Measurements from ENCODE around the gene EIPR1.

The EIPR1 gene

DNA sequence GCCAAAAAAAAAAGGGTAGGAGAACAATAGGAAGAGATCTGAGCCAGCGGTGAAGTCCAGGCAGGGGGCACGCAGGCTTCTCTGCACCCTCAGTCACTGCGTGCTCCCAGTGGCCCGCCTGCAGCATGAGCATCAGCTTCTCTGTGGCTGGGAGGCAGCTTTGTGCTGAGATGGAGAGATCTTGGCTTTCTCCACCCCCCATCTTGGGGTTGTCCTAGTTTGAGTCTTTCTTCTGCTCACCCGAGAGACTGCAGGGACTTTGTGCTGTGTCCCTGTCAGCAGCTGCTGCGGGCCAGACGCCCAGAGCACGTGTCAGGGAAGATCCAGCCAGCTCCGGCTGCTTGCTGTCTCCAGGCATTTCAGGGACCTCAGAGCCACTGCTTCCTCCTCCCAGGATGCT lies 22.2 kb upstream of the EIPR1 start:
- DNase-seq = no peak
- Histone ChIP-seq H3K4ac (ENCODE audit: low read depth in 1 of 2, low read length in 2 of 2) (no peak overlapping the region), H2AK5ac (ENCODE audit: low read length, severe bottlenecking) (no peak overlapping the region), H2BK5ac (ENCODE audit: low read depth, low read length, poor library complexity, severe bottlenecking) (no peak overlapping the region), H2AFZ (ENCODE audit: low read depth, low read length) (no peak overlapping the region), H3K79me1 (replicated peaks; ENCODE audit: low read length, poor library complexity, severe bottlenecking) (peaks cover 40% of the 10 kb centered on the region), H2BK120ac (ENCODE audit: low read depth, low read length) (no peak overlapping the region), H3K14ac (ENCODE audit: low read length in 2 of 2) (no peak overlapping the region), H3K18ac (ENCODE audit: low read depth in 1 of 2, low read length in 2 of 2) (no peak overlapping the region), H3K27ac (ENCODE audit: low read length, poor library complexity, severe bottlenecking) (no peak overlapping the region), H3K27me3 (ENCODE audit: control insufficient read depth in 1 of 2, insufficient read depth in 1 of 2, low read length in 2 of 2) (no peaks in the 10 kb centered on the region), H2BK12ac (ENCODE audit: low read length in 2 of 2) (no peak overlapping the region), H3K4me3 (ENCODE audit: insufficient read depth in 1 of 2, low read depth in 1 of 2, low read length in 2 of 2) (no peak overlapping the region), H3K4me1 (ENCODE audit: control insufficient read depth, insufficient read depth, low read depth, low read length) (no peaks in the 10 kb centered on the region), H3K36me3 (ENCODE audit: control insufficient read depth in 1 of 2, insufficient read depth in 2 of 2, low read depth in 1 of 2, low read length in 2 of 2) (peaks cover 37 to 80% of the 10 kb centered on the region in 2 experiments), H3K9ac (ENCODE audit: low read length) (peak overlapping the region; percentile 26), H3K9me3 (ENCODE audit: control insufficient read depth, low read length) (peaks cover 31% of the 10 kb centered on the region), H3K23ac (ENCODE audit: low read length in 2 of 2) (no peak overlapping the region), H4K91ac (ENCODE audit: low read length) (no peak overlapping the region), H2BK15ac (ENCODE audit: low read depth, poor library complexity, severe bottlenecking) (no peak overlapping the region), H4K8ac (ENCODE audit: low read length) (no peak overlapping the region), H3K4me2 (ENCODE audit: low read length, poor library complexity, severe bottlenecking) (no peak overlapping the region)
- 90% methylated on average over 9 of the region's 9 CpGs for WGBS

DNA sequence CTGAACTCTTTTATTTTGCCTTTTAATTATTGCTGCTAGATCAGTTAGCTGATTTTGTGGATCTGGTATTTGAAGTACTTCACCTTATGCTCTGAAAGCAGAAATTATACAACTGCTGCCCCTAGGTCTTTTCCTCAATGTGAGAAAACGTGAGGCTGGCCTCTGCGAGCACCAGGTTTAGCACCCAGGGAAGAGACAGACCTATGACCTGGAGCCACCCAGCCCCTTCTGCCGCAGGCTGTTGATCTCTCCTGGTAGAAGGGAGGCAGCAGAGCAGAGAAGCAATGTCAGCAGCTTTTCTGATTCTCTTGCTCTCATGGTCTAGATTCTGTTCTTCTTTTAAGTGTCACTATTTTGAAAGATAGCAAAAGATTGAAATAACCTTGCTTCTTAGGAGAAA lies 21.8 kb upstream of the EIPR1 start:
- no peak overlapping the region for H2BK5ac ChIP-seq (ENCODE audit: low read depth, low read length, poor library complexity, severe bottlenecking)
- H3K79me1 ChIP-seq (replicated peaks; ENCODE audit: low read length, poor library complexity, severe bottlenecking) = peaks cover 36% of the 10 kb centered on the region
- 94% methylated on average over 3 of the region's 3 CpGs for WGBS
- H2BK12ac ChIP-seq (ENCODE audit: low read length in 2 of 2) = no peak overlapping the region
- no peak overlapping the region for H2AK5ac ChIP-seq (ENCODE audit: low read length, severe bottlenecking)
- peaks cover 38 to 81% of the 10 kb centered on the region in 2 experiments for H3K36me3 ChIP-seq (ENCODE audit: control insufficient read depth in 1 of 2, insufficient read depth in 2 of 2, low read depth in 1 of 2, low read length in 2 of 2)
- DNase-seq = no peak
- no peak overlapping the region for H2AFZ ChIP-seq (ENCODE audit: low read depth, low read length)
- H3K23ac ChIP-seq (ENCODE audit: low read length in 2 of 2) = no peak overlapping the region
- no peak overlapping the region for H3K4me3 ChIP-seq (ENCODE audit: insufficient read depth in 1 of 2, low read depth in 1 of 2, low read length in 2 of 2)
- H3K9me3 ChIP-seq (ENCODE audit: control insufficient read depth, low read length) = peaks cover 34% of the 10 kb centered on the region
- no peak overlapping the region for H3K18ac ChIP-seq (ENCODE audit: low read depth in 1 of 2, low read length in 2 of 2)
- no peak overlapping the region for H2BK120ac ChIP-seq (ENCODE audit: low read depth, low read length)
- H3K14ac ChIP-seq (ENCODE audit: low read length in 2 of 2) = no peak overlapping the region
- H3K4ac ChIP-seq (ENCODE audit: low read depth in 1 of 2, low read length in 2 of 2) = no peak overlapping the region
- no peak overlapping the region for H3K4me2 ChIP-seq (ENCODE audit: low read length, poor library complexity, severe bottlenecking)
- no peak overlapping the region for H2BK15ac ChIP-seq (ENCODE audit: low read depth, poor library complexity, severe bottlenecking)
- no peak overlapping the region for H3K9ac ChIP-seq (ENCODE audit: low read length)
- no peaks in the 10 kb centered on the region for H3K4me1 ChIP-seq (ENCODE audit: control insufficient read depth, insufficient read depth, low read depth, low read length)
- H3K27ac ChIP-seq (ENCODE audit: low read length, poor library complexity, severe bottlenecking) = no peak overlapping the region
- no peaks in the 10 kb centered on the region for H3K27me3 ChIP-seq (ENCODE audit: control insufficient read depth in 1 of 2, insufficient read depth in 1 of 2, low read length in 2 of 2)
- no peak overlapping the region for H4K8ac ChIP-seq (ENCODE audit: low read length)
- H4K91ac ChIP-seq (ENCODE audit: low read length) = no peak overlapping the region

DNA sequence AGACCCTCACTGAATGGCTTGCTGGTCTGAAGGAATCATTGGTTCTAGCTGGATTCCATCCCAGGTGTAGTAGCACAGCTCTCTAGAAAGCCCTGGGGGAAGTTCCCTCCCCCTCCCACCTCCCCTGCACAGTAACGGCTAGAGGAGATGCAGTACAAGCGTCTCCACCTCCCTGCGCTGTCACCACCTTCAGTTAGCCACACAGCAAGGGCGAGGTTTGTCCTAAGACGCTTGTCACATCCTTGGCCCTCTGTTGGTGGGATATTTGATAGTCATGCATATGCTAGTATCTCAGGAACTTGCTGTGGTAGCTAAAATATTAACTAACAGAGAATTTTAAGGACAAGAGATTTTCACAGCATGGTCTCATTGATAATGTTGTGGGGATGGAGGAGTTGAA lies 21.2 kb upstream of the EIPR1 start:
- Histone ChIP-seq H3K79me1 (replicated peaks; ENCODE audit: low read length, poor library complexity, severe bottlenecking) (peaks cover 36% of the 10 kb centered on the region), H3K14ac (ENCODE audit: low read length in 2 of 2) (no peak overlapping the region), H3K18ac (ENCODE audit: low read depth in 1 of 2, low read length in 2 of 2) (no peak overlapping the region), H2BK15ac (ENCODE audit: low read depth, poor library complexity, severe bottlenecking) (no peak overlapping the region), H2BK120ac (ENCODE audit: low read depth, low read length) (no peak overlapping the region), H2BK12ac (ENCODE audit: low read length in 2 of 2) (no peak overlapping the region), H3K9me3 (ENCODE audit: control insufficient read depth, low read length) (peaks cover 36% of the 10 kb centered on the region), H2AK5ac (ENCODE audit: low read length, severe bottlenecking) (no peak overlapping the region), H4K8ac (ENCODE audit: low read length) (no peak overlapping the region), H3K27me3 (ENCODE audit: control insufficient read depth in 1 of 2, insufficient read depth in 1 of 2, low read length in 2 of 2) (no peaks in the 10 kb centered on the region), H3K36me3 (ENCODE audit: control insufficient read depth in 1 of 2, insufficient read depth in 2 of 2, low read depth in 1 of 2, low read length in 2 of 2) (peaks cover 40 to 80% of the 10 kb centered on the region in 2 experiments), H3K4me2 (ENCODE audit: low read length, poor library complexity, severe bottlenecking) (no peak overlapping the region), H2AFZ (ENCODE audit: low read depth, low read length) (no peak overlapping the region), H4K91ac (ENCODE audit: low read length) (no peak overlapping the region), H3K4ac (ENCODE audit: low read depth in 1 of 2, low read length in 2 of 2) (no peak overlapping the region), H3K4me3 (ENCODE audit: insufficient read depth in 1 of 2, low read depth in 1 of 2, low read length in 2 of 2) (no peak overlapping the region), H3K23ac (ENCODE audit: low read length in 2 of 2) (no peak overlapping the region), H2BK5ac (ENCODE audit: low read depth, low read length, poor library complexity, severe bottlenecking) (no peak overlapping the region), H3K27ac (ENCODE audit: low read length, poor library complexity, severe bottlenecking) (no peak overlapping the region), H3K9ac (ENCODE audit: low read length) (no peak overlapping the region), H3K4me1 (ENCODE audit: control insufficient read depth, insufficient read depth, low read depth, low read length) (no peaks in the 10 kb centered on the region)
- DNase-seq = no peak
- 88% methylated on average over 5 of the region's 5 CpGs for WGBS

DNA sequence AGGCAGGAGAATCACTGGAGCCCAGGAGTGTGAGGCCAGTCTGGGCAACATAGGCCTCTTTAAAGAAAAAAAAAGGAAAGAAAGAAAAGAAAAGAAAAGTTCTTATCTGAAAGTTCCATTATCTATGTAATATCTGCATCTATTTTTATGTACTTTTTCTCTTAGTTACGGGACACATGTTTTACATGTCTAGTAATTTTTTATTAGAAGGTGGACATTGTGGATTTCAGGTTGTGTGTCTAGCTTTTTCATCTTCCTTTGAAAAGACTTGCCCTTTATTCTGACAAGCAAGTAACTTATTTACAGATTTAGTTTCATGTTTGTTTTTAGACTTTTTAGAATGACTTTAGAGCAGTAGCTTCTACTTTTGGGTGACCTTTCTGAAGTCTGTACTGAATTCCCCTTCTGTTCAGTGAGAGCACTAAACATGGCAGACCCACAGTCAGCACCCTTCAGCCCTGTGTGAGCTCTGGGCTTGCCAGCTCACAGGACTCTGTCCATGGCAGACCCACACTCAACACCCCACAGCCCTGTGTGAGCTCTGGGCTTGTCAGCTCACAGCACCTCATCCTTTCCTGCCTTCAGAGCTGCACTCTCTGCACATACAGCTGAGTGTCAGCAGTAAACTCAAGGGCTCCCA lies 19.4 kb upstream of the EIPR1 start:
- WGBS = no CpG with 5 or more reads among the region's 1 CpG
- no peak for DNase-seq
- peak overlapping the region in 1 of 2 experiments; percentile 17 for H3K4me3 ChIP-seq (ENCODE audit: insufficient read depth in 1 of 2, low read depth in 1 of 2, low read length in 2 of 2)

More for the DNA sequence above, 19.4 kb upstream of the EIPR1 start:
- Histone ChIP-seq H3K9ac (ENCODE audit: low read length) (no peak overlapping the region), H3K18ac (ENCODE audit: low read depth in 1 of 2, low read length in 2 of 2) (no peak overlapping the region), H2BK12ac (ENCODE audit: low read length in 2 of 2) (no peak overlapping the region), H3K4me1 (ENCODE audit: control insufficient read depth, insufficient read depth, low read depth, low read length) (no peaks in the 10 kb centered on the region), H3K9me3 (ENCODE audit: control insufficient read depth, low read length) (peaks cover 37% of the 10 kb centered on the region), H4K8ac (ENCODE audit: low read length) (no peak overlapping the region), H2BK5ac (ENCODE audit: low read depth, low read length, poor library complexity, severe bottlenecking) (no peak overlapping the region), H2BK15ac (ENCODE audit: low read depth, poor library complexity, severe bottlenecking) (no peak overlapping the region), H3K27ac (ENCODE audit: low read length, poor library complexity, severe bottlenecking) (no peak overlapping the region), H3K79me1 (replicated peaks; ENCODE audit: low read length, poor library complexity, severe bottlenecking) (peaks cover 39% of the 10 kb centered on the region), H2BK120ac (ENCODE audit: low read depth, low read length) (no peak overlapping the region), H3K14ac (ENCODE audit: low read length in 2 of 2) (no peak overlapping the region), H3K4ac (ENCODE audit: low read depth in 1 of 2, low read length in 2 of 2) (no peak overlapping the region), H3K23ac (ENCODE audit: low read length in 2 of 2) (no peak overlapping the region), H4K91ac (ENCODE audit: low read length) (no peak overlapping the region), H2AK5ac (ENCODE audit: low read length, severe bottlenecking) (no peak overlapping the region), H3K4me2 (ENCODE audit: low read length, poor library complexity, severe bottlenecking) (no peak overlapping the region), H3K27me3 (ENCODE audit: control insufficient read depth in 1 of 2, insufficient read depth in 1 of 2, low read length in 2 of 2) (no peaks in the 10 kb centered on the region), H2AFZ (ENCODE audit: low read depth, low read length) (no peak overlapping the region), H3K36me3 (ENCODE audit: control insufficient read depth in 1 of 2, insufficient read depth in 2 of 2, low read depth in 1 of 2, low read length in 2 of 2) (peaks cover 37 to 82% of the 10 kb centered on the region in 2 experiments)
